Uterus (tissue), 4 donors: ENCODE results near the gene SLBP. TPM values are rescaled to one million over a fixed set of nuclear protein-coding genes. Genes with fewer than 3 reads are reported as not detected.

ENCODE experiments used
- DNase-seq, 2 donors: peaks; one replicate each; pipeline ENCODE4 v3.0.0-alpha.2; 2019 to 2020
- H3K27ac ChIP-seq, 2 donors: fragments of 200-600 bp; sonication (generic); 1 replicate in 1 of 2; 2 replicates in 1 of 2; pipeline ENCODE4 v1.5.1; 2016 to 2018
- H3K27me3 ChIP-seq, 2 donors: fragments of 200-600 bp; sonication (generic); one replicate each; pipeline ENCODE4 v1.5.1; 2018 to 2019; ENCODE audit warnings: control low read depth in 1 of 2
- H3K36me3 ChIP-seq, 2 donors: fragments of 200-600 bp; sonication (generic); one replicate each; pipeline ENCODE4 v1.5.1; 2019; ENCODE audit warnings: control low read depth in 1 of 2
- H3K4me1 ChIP-seq, 2 donors: fragments of 200-600 bp; sonication (generic); one replicate each; pipeline ENCODE4 v1.5.1; 2018 to 2019; ENCODE audit warnings: control low read depth in 1 of 2
- H3K4me3 ChIP-seq, 2 donors: fragments of 200-600 bp; sonication (generic); 1 replicate in 1 of 2; 2 replicates in 1 of 2; pipeline ENCODE4 v1.5.1; 2018 to 2019; ENCODE audit warnings: mild to moderate bottlenecking in 1 of 2
- H3K9me3 ChIP-seq, 2 donors: fragments of 200-600 bp; sonication (generic); one replicate each; pipeline ENCODE4 v1.5.1; 2019; ENCODE audit warnings: control low read depth in 1 of 2
- CTCF ChIP-seq, 4 experiments: fragments of 200-600 bp in 2 of 4; fragments of 450-650 bp in 2 of 4; sonication (generic) in 2 of 4; IDR thresholded peaks; one replicate each; pipeline ENCODE4 v1.5.1; 2016 to 2019; ENCODE audit warnings: antibody characterized with exemption in 4 of 4, mild to moderate bottlenecking in 2 of 4, moderate library complexity in 1 of 4
- POLR2A ChIP-seq, 2 donors: fragments of 450-650 bp; IDR thresholded peaks; one replicate each; pipeline ENCODE4 v1.6.1; 2016; ENCODE audit warnings: antibody characterized with exemption in 2 of 2, mild to moderate bottlenecking in 1 of 2, moderate library complexity in 1 of 2
- intact Hi-C: fragments of 100-400 bp; cut with DNase I; formaldehyde crosslinking; loops from one replicate; pipeline ENCODE4 v1.15.1; 2023; ENCODE audit warnings: low total_unique reads
- total RNA-seq, 4 donors: library from RNA; depleted of rRNA in 3 of 4; stranded (reverse); fragments of >200 nt in 3 of 4; gene quantifications; one replicate each; pipeline versions ENCODE4 v1.1.0 to v1.2.4, GENCODE V29; 2014 to 2023
- donor health status: DM: yes; HTN: yes; CAD: no.

SLBP gene
- total RNA-seq, 4 donors from 2014 or later: 25.0 to 56.4 (median 41.4) TPM

- Histone ChIP-seq H3K4me1 (peaks cover 0 to 13% of the 10 kb centered on the region in 2 donors), H3K9me3 (no peaks in the 10 kb centered on the region), H3K27me3 (no peaks in the 10 kb centered on the region), H3K27ac (no peak overlapping the region), H3K4me3 (no peak overlapping the region), H3K36me3 (no peaks in the 10 kb centered on the region)
- DNase-seq: no peak
- intact Hi-C loops: no loop called here
- TF ChIP-seq POLR2A (IDR thresholded peaks at IDR 0.05) (no peak), CTCF (IDR thresholded peaks at IDR 0.05) (no peak)
Measured at GRCh38 chr4:1715002-1715758, 3.1 kb upstream of the SLBP start.

- Histone ChIP-seq H3K27me3 (no peaks in the 10 kb centered on the region), H3K36me3 (no peaks in the 10 kb centered on the region), H3K4me1 (peaks cover 0 to 5% of the 10 kb centered on the region in 2 donors), H3K9me3 (no peaks in the 10 kb centered on the region), H3K4me3 (no peak overlapping the region), H3K27ac (no peak overlapping the region)
- TF ChIP-seq CTCF (IDR thresholded peaks at IDR 0.05): no peak
- no peak for TF ChIP-seq POLR2A (IDR thresholded peaks at IDR 0.05)
- intact Hi-C loops: no loop called here
- no peak for DNase-seq
Measured at GRCh38 chr4:1714303-1715001, 2.3 kb upstream of the SLBP start.

GRCh38 chr4:1713003-1713851 is 1.1 kb upstream of the SLBP start:
- TF ChIP-seq CTCF (IDR thresholded peaks at IDR 0.05): no peak
- no peak for TF ChIP-seq POLR2A (IDR thresholded peaks at IDR 0.05)
- Histone ChIP-seq H3K4me1 (peaks cover 0 to 4% of the 10 kb centered on the region in 2 donors), H3K9me3 (no peaks in the 10 kb centered on the region), H3K4me3 (peak overlapping the region; percentile 58 to 94), H3K27me3 (no peaks in the 10 kb centered on the region), H3K27ac (peak overlapping the region; percentile 99 to 100), H3K36me3 (no peaks in the 10 kb centered on the region)
- intact Hi-C loops: no loop called here
- DNase-seq: no peak

GRCh38 chr4:1711571-1712215 is 426 bp downstream of the SLBP start:
- Histone ChIP-seq H3K4me1 (peaks cover 0 to 4% of the 10 kb centered on the region in 2 donors), H3K9me3 (no peaks in the 10 kb centered on the region), H3K36me3 (no peaks in the 10 kb centered on the region), H3K27ac (peak overlapping the region; percentile 99 to 100), H3K4me3 (peak overlapping the region; percentile 58 to 94), H3K27me3 (no peaks in the 10 kb centered on the region)
- peak in 1 of 2 donors; percentile 37 for DNase-seq
- no peak for TF ChIP-seq CTCF (IDR thresholded peaks at IDR 0.05)
- intact Hi-C loops: no loop called here
